K562 (cell line): ENCODE results near the gene TMCC2.

ENCODE experiments used
- TAF1 ChIP-seq: IDR thresholded peaks from 2 replicates; pipeline ENCODE4 v1.6.1; 2011; ENCODE audit warnings: mild to moderate bottlenecking, low read length, moderate library complexity; ENCODE audit not compliant: insufficient read depth, control insufficient read depth, severe bottlenecking; ENCODE audit errors: extremely low read depth
- ZNF830 ChIP-seq: fragments of 250-450 bp; sonication (Bioruptor Pico); IDR thresholded peaks from 2 replicates; pipeline ENCODE4 v1.5.0; 2021; ENCODE audit warnings: mild to moderate bottlenecking
- TF ChIP-seq, protein P1 (sequence below): sonication (generic); formaldehyde crosslinking; IDR thresholded peaks from 2 replicates; pipeline ENCODE4 v1.4.0; 2020; ENCODE audit warnings: mild to moderate bottlenecking, missing genetic modification reagents
- TF ChIP-seq, protein P2 (sequence below), 3 experiments: IDR thresholded peaks in 2 of 3; conservative IDR thresholded peaks in 1 of 3; 2 replicates each; pipeline ENCODE4 v1.5.1; 2011 to 2012; ENCODE audit warnings: low read length in 3 of 3, mild to moderate bottlenecking in 3 of 3, control low read depth in 2 of 3, improper control_type of control experiment in 1 of 3, inconsistent platforms in 1 of 3, low read depth in 1 of 3, mixed read lengths in 1 of 3, moderate library complexity in 1 of 3; ENCODE audit not compliant: insufficient read depth in 2 of 3

- TF ChIP-seq, protein P1, sequence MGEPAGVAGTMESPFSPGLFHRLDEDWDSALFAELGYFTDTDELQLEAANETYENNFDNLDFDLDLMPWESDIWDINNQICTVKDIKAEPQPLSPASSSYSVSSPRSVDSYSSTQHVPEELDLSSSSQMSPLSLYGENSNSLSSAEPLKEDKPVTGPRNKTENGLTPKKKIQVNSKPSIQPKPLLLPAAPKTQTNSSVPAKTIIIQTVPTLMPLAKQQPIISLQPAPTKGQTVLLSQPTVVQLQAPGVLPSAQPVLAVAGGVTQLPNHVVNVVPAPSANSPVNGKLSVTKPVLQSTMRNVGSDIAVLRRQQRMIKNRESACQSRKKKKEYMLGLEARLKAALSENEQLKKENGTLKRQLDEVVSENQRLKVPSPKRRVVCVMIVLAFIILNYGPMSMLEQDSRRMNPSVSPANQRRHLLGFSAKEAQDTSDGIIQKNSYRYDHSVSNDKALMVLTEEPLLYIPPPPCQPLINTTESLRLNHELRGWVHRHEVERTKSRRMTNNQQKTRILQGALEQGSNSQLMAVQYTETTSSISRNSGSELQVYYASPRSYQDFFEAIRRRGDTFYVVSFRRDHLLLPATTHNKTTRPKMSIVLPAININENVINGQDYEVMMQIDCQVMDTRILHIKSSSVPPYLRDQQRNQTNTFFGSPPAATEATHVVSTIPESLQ (CRISPR knock-in tag), result no peak
- no peak for TF ChIP-seq ZNF830 (CRISPR knock-in tag)
- TF ChIP-seq TAF1, result no peak
- TF ChIP-seq, protein P2, sequence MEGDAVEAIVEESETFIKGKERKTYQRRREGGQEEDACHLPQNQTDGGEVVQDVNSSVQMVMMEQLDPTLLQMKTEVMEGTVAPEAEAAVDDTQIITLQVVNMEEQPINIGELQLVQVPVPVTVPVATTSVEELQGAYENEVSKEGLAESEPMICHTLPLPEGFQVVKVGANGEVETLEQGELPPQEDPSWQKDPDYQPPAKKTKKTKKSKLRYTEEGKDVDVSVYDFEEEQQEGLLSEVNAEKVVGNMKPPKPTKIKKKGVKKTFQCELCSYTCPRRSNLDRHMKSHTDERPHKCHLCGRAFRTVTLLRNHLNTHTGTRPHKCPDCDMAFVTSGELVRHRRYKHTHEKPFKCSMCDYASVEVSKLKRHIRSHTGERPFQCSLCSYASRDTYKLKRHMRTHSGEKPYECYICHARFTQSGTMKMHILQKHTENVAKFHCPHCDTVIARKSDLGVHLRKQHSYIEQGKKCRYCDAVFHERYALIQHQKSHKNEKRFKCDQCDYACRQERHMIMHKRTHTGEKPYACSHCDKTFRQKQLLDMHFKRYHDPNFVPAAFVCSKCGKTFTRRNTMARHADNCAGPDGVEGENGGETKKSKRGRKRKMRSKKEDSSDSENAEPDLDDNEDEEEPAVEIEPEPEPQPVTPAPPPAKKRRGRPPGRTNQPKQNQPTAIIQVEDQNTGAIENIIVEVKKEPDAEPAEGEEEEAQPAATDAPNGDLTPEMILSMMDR (IDR thresholded peaks at IDR 0.05 in 2 of 3, conservative IDR thresholded peaks at IDR 0.05 in 1 of 3; ENCODE audit: insufficient read depth in 2 of 3, low read depth in 1 of 3, low read length in 3 of 3), result no peak
These were observed 85.3 kb downstream of the TMCC2 start for GRCh38 chr1:205312866-205313562.
